Endothelial cell of umbilical vein (primary cell): ENCODE results near the gene CCL21. TPM values are rescaled to one million over a fixed set of nuclear protein-coding genes. Genes with fewer than 3 reads are reported as not detected.

Source experiments
- Bru-seq: library from RNA; stranded (reverse); fragments of 400-500 nt; gene quantifications from one replicate; lab custom pipeline; 2021; lab: Mats Ljungman, UMichigan
- BruChase-seq, 2 experiments: library from RNA; stranded (reverse); fragments of 400-500 nt; gene quantifications; one replicate each; lab custom pipeline; 2021; lab: Mats Ljungman, UMichigan
- BruUV-seq: library from RNA; stranded (reverse); fragments of 400-500 nt; replicated peaks from 2 replicates; lab custom pipeline; 2021; lab: Mats Ljungman, UMichigan
- CTCF ChIA-PET: fragments of 300-600, 350-600 bp; sonication (Branson Sonifier 250); formaldehyde crosslinking; loops from one replicate; lab custom pipeline; 2021; ENCODE audit warnings: antibody characterized with exemption, inconsistent platforms; lab: Charles Lee
- POLR2A ChIA-PET: fragments of 300-600, 350-600 bp; sonication (Branson Sonifier 250); formaldehyde crosslinking; loops from one replicate; lab custom pipeline; 2021; ENCODE audit warnings: antibody characterized with exemption, inconsistent platforms; lab: Charles Lee
- DNase-seq: peaks from one replicate; pipeline ENCODE4 v3.0.0-alpha.2; 2011; ENCODE audit warnings: low read depth, low spot score
- FAIRE-seq: peaks from 2 replicates; lab custom pipeline; 2011; peaks lifted over from hg19 to GRCh38; lab: Jason Lieb, UNC
- H2AFZ ChIP-seq: 2 replicates; pipeline ENCODE4 v1.6.0; 2012; ENCODE audit warnings: low read depth, low read length, control low read depth, inconsistent platforms
- H3K27ac ChIP-seq: 2 replicates; pipeline ENCODE4 v1.5.1; 2011; ENCODE audit warnings: low read depth, mild to moderate bottlenecking, control low read depth, low read length, moderate library complexity; ENCODE audit not compliant: insufficient read depth
- H3K27me3 ChIP-seq, 2 experiments: 2 replicates each; pipeline versions ENCODE4 v1.6.0 to v1.6.1; 2011; ENCODE audit warnings: low read length in 2 of 2, mixed read lengths in 1 of 2; ENCODE audit not compliant: control insufficient read depth in 2 of 2, insufficient read depth in 2 of 2
- H3K36me3 ChIP-seq, 2 experiments: 2 replicates in 1 of 2; 3 replicates in 1 of 2; pipeline ENCODE4 v1.5.1; 2011; ENCODE audit warnings: low read length in 2 of 2, mild to moderate bottlenecking in 1 of 2, moderate library complexity in 1 of 2; ENCODE audit not compliant: control insufficient read depth in 2 of 2, insufficient read depth in 2 of 2; ENCODE audit errors: extremely low read depth in 1 of 2
- H3K4me1 ChIP-seq: 3 replicates; pipeline ENCODE4 v1.5.1; 2011; ENCODE audit warnings: mild to moderate bottlenecking, low read length; ENCODE audit not compliant: control insufficient read depth, insufficient read depth; ENCODE audit errors: extremely low read depth
- H3K4me2 ChIP-seq: 2 replicates; pipeline ENCODE4 v1.6.1; 2011; ENCODE audit warnings: low read length, control low read depth, mixed read lengths; ENCODE audit not compliant: insufficient read depth
- H3K4me3 ChIP-seq, 3 experiments: fragments of 200-600 bp in 1 of 3; sonication (generic), shearing (Covaris generic) in 1 of 3; replicated peaks in 1 of 3; 2 replicates each; pipeline ENCODE4 v1.5.1; 2011 to 2016; ENCODE audit warnings: control low read depth in 3 of 3, low read length in 3 of 3, mild to moderate bottlenecking in 2 of 3, inconsistent platforms in 1 of 3, low read depth in 1 of 3, moderate library complexity in 1 of 3; ENCODE audit not compliant: insufficient read depth in 1 of 3
- H3K79me2 ChIP-seq: 2 replicates; pipeline ENCODE4 v1.6.0; 2012; ENCODE audit warnings: low read length, inconsistent platforms; ENCODE audit not compliant: control insufficient read depth, insufficient read depth
- H3K9ac ChIP-seq: replicated peaks from 2 replicates; pipeline ENCODE3; 2011; ENCODE audit warnings: low read length, control low read depth; ENCODE audit not compliant: insufficient read depth; ENCODE audit errors: extremely low read depth
- H3K9me1 ChIP-seq: replicated peaks from 3 replicates; pipeline ENCODE4 v1.6.0; 2011; ENCODE audit warnings: mild to moderate bottlenecking, low read length; ENCODE audit not compliant: control insufficient read depth, insufficient read depth; ENCODE audit errors: extremely low read depth
- H3K9me3 ChIP-seq: replicated peaks from 2 replicates; pipeline ENCODE4 v1.5.1; 2012; ENCODE audit warnings: low read length, inconsistent platforms; ENCODE audit not compliant: control insufficient read depth, insufficient read depth
- H4K20me1 ChIP-seq: replicated peaks from 2 replicates; pipeline ENCODE3; 2011; ENCODE audit warnings: mild to moderate bottlenecking, low read length; ENCODE audit not compliant: control insufficient read depth, insufficient read depth; ENCODE audit errors: extremely low read depth
- CTCF ChIP-seq, 2 donors: IDR thresholded peaks; 1 replicate in 1 of 2; 2 replicates in 1 of 2; pipeline ENCODE4 v1.5.1; 2011; ENCODE audit warnings: low read length in 2 of 2, mild to moderate bottlenecking in 2 of 2, moderate library complexity in 2 of 2, control low read depth in 1 of 2, inconsistent platforms in 1 of 2, low read depth in 1 of 2; ENCODE audit not compliant: insufficient read depth in 1 of 2; ENCODE audit errors: extremely low read depth in 1 of 2
- EZH2 ChIP-seq: IDR thresholded peaks from 2 replicates; pipeline ENCODE4 v1.6.1; 2012; ENCODE audit warnings: borderline replicate concordance, low read depth, mild to moderate bottlenecking, moderate library complexity, low read length, inconsistent platforms; ENCODE audit not compliant: severe bottlenecking
- FOS ChIP-seq: IDR thresholded peaks from 2 replicates; pipeline ENCODE4 v1.6.1; 2011; ENCODE audit warnings: mild to moderate bottlenecking, low read length, moderate library complexity, borderline replicate concordance; ENCODE audit not compliant: insufficient read depth
- GATA2 ChIP-seq: IDR thresholded peaks from 2 replicates; pipeline ENCODE4 v1.7.0; 2011; ENCODE audit warnings: low read depth, mild to moderate bottlenecking, moderate library complexity, mixed read lengths, low read length; ENCODE audit not compliant: insufficient read length, insufficient read depth
- JUN ChIP-seq: IDR thresholded peaks from 2 replicates; pipeline ENCODE4 v1.6.1; 2011; ENCODE audit warnings: borderline replicate concordance, low read depth; ENCODE audit not compliant: insufficient read length, insufficient read depth
- MAX ChIP-seq: IDR thresholded peaks from 2 replicates; pipeline ENCODE4 v1.6.1; 2011; ENCODE audit not compliant: insufficient read depth, insufficient read length
- MYC ChIP-seq: IDR thresholded peaks from one replicate; pipeline ENCODE4 v1.6.1; 2011; ENCODE audit warnings: mild to moderate bottlenecking, low read depth, low read length
- POLR2A ChIP-seq: IDR thresholded peaks from 2 replicates; pipeline ENCODE4 v1.6.1; 2012; ENCODE audit warnings: low read depth, mild to moderate bottlenecking, control low read depth, low read length
- POLR2AphosphoS5 ChIP-seq: IDR thresholded peaks from 2 replicates; pipeline ENCODE4 v1.6.1; 2012; ENCODE audit warnings: low read depth, mild to moderate bottlenecking, control low read depth, low read length, moderate library complexity; ENCODE audit not compliant: insufficient read depth
- dilution Hi-C: fragments of 300-500 bp; cut with MboI; formaldehyde crosslinking; loops from one replicate; pipeline ENCODE4 v1.15.0; 2019; ENCODE audit warnings: low sequenced_read_pairs; ENCODE audit not compliant: extremely low pct_ligation_motif_present
- intact Hi-C: fragments of 100-400 bp; cut with micrococcal nuclease; formaldehyde crosslinking; loops from one replicate; pipeline ENCODE4 v1.10.0; 2022
- long read RNA-seq: library from polyadenylated mRNA; stranded (forward); transcript quantifications from one replicate; pipeline ENCODE4 v2.0.0, GENCODE V29; 2021
- polyA minus RNA-seq, 3 experiments: library from RNA; depleted of rRNA, polyadenylated mRNA; stranded (reverse); fragments of >200 nt; gene quantifications; 1 replicate in 1 of 3; 2 replicates in 2 of 3; pipeline ENCODE4 v1.2.3, GENCODE V29; 2011
- polyA plus RNA-seq, 4 experiments: library from polyadenylated mRNA; depleted of rRNA in 3 of 4; stranded (reverse) in 3 of 4; unstranded in 1 of 4; fragments of >200 nt; gene quantifications; 2 replicates each; pipeline versions ENCODE4 v1.2.1 to v1.2.3, GENCODE V29; 2011 to 2012; ENCODE audit warnings: missing spikeins in 1 of 4
- total RNA-seq: library from RNA; stranded (reverse); gene quantifications from 2 replicates; pipeline ENCODE4 v1.2.3, GENCODE V29; 2021

CCL21 gene
- total RNA-seq (0.85 TPM in 1 of 2 replicates, not detected in the other), polyA plus RNA-seq (0.17 TPM in 1 of 2 replicates, not detected in the other), polyA minus RNA-seq (0.53 TPM in 1 of 2 replicates, not detected in the other), Bru-seq, nascent RNA (not detected), BruChase-seq, experiment 1, labeled RNA remaining after a 6-hour chase (percentile 23 among the genes with signal in this experiment), BruChase-seq, experiment 2, labeled RNA remaining after a 2-hour chase (not detected)
- 0.14 TPM in 1 of 2 replicates, not detected in the other for polyA plus RNA-seq (2011; cell fraction: cytosol; rRNA removed)
- not detected in 2 replicates for polyA plus RNA-seq (2011; cell fraction: nucleus; rRNA removed)
- not detected in 2 replicates for polyA plus RNA-seq (2012)
- not detected for polyA minus RNA-seq (2011; cell fraction: cytosol; rRNA and poly(A)+ RNA removed)
- polyA minus RNA-seq (2011; cell fraction: nucleus; rRNA and poly(A)+ RNA removed): not detected in 2 replicates
- long read RNA-seq, partial matches to known transcripts: 0 of 1 reads
- long read RNA-seq, other reads (novel, unspliced or antisense): 0 of 1 reads

- no peaks in the 10 kb centered on the region for H3K36me3 ChIP-seq
- POLR2A ChIA-PET: interaction anchor here (0.6 kb wide), 1 partner anchor 19 kb away, joined by 9 read pairs; the partner anchor contains the start of gene CCL19
- no peaks in the 10 kb centered on the region for H3K4me1 ChIP-seq
- CTCF ChIA-PET: interaction anchor here (0.7 to 2.0 kb wide), 5 partner anchors 9 to 183 kb away, joined by 3 to 8 read pairs (median 3); no protein-coding TSS in a partner anchor
- DNase-seq: peak; percentile 61
- no peaks in the 10 kb centered on the region for H4K20me1 ChIP-seq
- no peaks in the 10 kb centered on the region for H3K9me1 ChIP-seq
- intact Hi-C loops: no loop called here
- no peak within 1 kb of the TSS for H3K27ac ChIP-seq
- TF ChIP-seq POLR2AphosphoS5 (no peak), POLR2A (no peak), EZH2 (no peak), MAX (no peak), CTCF (IDR thresholded peaks at IDR 0.05; ENCODE audit: extremely low read depth in 1 of 2, insufficient read depth in 1 of 2, low read depth in 1 of 2, low read length in 2 of 2) (no peak), GATA2 (no peak), FOS (no peak), JUN (no peak), MYC (no peak)
- no peak within 1 kb of the TSS for H3K4me3 ChIP-seq
- FAIRE-seq: no peak
- no TSS peak for BruUV-seq
- no peaks in the 10 kb centered on the region for H3K79me2 ChIP-seq
- H3K9me3 ChIP-seq: no peaks in the 10 kb centered on the region
- dilution Hi-C loops: no loop called here
- H2AFZ ChIP-seq: no peak within 1 kb of the TSS
- no peak within 1 kb of the TSS for H3K9ac ChIP-seq
- peaks cover 12 to 28% of the 10 kb centered on the region in 2 experiments for H3K27me3 ChIP-seq
- H3K4me2 ChIP-seq: no peak within 1 kb of the TSS
Observed at GRCh38 chr9:34710023-34710422, at the start of gene CCL21. Gene CCL21 (minus strand): TSS chr9:34710136. CDS start chr9:34710066, 70 bp downstream.
